Occipital lobe (tissue), 2 donors: Measurements from ENCODE around the gene ACVR1C. TPM values are rescaled to one million over a fixed set of nuclear protein-coding genes. Genes with fewer than 3 reads are reported as not detected.

Experiments used
- DNase-seq: peaks from one replicate; lab custom pipeline; 2025; lab: John Stamatoyannopoulos, UW
- total RNA-seq: library from RNA; depleted of rRNA; stranded (reverse); fragments of >200 nt; gene quantifications from one replicate; pipeline ENCODE4 v1.2.3, GENCODE V29; 2014

The ACVR1C gene
- total RNA-seq, 1 donor from 2014 or later = 20.7 TPM

DNA sequence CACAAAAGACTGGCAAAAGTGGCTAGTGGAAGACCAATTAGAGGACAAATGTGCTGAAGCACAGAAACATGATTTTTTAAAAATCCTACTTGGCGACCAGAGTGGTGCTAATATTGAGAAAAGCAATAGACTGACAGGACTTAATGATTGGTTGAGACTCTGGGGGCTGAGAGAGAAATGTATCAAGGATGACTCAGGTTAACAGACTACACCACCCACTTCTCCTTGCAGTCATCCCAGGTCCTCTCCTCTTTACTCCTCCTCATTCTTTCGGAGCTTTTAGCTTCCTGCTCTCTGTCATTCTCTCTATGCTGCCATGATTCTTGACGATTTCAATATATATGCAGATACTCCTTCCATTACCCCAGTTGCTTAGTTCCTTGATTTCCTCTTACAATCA is 130.2 kb downstream of the ACVR1C start:
- no peak for DNase-seq

GRCh38 chr2:157497638-157498314 is 130.9 kb downstream of the ACVR1C start:
- no peak for DNase-seq

DNA sequence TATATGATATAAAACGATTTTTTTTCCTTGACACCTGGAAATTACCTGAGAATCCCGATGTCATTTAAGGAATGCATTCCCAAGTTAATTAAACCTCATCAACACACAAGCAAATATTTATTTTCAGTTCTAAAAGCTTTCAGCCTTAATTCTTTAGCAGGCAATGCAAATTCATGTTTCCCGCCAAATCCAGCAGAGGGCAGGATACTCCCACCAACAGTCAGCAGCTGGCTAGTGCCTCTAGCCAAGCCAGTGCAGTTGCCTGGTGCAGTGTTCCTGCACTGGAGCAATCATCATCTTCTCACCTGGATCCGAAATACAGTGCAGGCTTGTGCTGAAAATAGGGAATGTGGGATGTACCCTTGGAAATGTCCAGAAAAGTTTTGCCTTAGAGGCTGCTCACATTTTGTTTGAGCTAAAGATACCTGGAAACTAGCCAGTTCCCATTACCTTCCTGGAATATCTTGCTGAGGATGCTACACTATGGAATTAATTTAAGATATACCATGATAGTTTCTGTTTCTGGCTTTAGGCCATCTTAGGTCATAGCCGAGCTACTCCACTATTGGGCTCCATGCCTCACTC is 136.4 kb downstream of the ACVR1C start:
- DNase-seq = peak; percentile 62

DNA sequence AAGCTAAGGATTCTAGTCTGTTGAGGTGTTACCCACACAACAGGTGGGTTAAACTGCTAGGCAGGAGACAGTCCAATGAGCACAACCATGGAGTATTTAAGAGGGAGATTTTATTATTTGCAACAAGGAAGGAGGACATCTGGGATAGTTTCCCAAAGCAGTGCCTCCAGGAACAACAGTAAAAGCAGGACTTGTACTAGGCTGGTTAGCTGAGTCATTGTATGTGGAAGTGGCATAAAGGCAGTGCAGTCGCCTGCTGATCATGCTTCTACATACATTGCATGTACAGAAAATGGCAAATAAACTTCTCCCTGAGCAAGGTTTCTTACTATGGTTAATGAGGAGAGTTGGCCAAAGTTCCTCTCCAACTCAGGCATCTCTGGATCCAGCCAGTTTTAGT is 138.7 kb downstream of the ACVR1C start:
- DNase-seq = no peak

- DNase-seq = no peak
These were observed 139.8 kb downstream of the ACVR1C start for GRCh38 chr2:157488877-157489276.

DNA sequence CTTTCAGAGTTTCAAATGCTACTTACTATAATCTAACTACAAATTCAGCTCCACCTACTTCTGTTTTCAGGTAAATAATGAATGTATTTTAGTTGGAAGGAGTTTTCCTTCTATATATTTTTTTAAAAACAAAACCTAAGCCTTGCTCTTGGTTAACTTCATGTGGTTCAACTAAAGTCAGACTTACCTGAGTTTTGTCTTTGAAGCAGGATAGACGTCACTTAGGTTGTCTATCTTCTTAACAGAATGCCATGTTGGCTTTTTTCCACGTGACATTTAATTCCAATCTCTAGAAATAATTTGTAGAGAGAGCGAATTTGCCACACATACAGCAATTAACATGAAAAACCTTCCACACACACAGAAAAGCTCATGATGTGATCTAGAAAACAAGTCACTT is 140.9 kb downstream of the ACVR1C start:
- no peak for DNase-seq

DNA sequence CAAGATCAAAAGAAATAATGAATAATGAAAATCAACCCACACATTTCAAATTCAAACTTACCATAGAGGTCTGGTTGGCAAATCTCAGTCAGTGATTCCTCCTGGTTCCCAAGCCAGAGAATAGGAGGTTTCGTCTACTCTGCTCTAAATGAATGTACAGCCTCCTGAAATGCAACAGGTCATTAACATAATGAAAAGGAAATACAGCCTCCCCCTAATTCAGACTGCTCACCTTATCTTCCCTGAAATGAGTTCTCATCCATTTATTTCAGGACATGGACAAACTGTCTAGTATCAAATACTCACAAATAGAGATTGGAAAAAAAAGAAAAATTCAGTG is 141.4 kb downstream of the ACVR1C start:
- DNase-seq = no peak

DNA sequence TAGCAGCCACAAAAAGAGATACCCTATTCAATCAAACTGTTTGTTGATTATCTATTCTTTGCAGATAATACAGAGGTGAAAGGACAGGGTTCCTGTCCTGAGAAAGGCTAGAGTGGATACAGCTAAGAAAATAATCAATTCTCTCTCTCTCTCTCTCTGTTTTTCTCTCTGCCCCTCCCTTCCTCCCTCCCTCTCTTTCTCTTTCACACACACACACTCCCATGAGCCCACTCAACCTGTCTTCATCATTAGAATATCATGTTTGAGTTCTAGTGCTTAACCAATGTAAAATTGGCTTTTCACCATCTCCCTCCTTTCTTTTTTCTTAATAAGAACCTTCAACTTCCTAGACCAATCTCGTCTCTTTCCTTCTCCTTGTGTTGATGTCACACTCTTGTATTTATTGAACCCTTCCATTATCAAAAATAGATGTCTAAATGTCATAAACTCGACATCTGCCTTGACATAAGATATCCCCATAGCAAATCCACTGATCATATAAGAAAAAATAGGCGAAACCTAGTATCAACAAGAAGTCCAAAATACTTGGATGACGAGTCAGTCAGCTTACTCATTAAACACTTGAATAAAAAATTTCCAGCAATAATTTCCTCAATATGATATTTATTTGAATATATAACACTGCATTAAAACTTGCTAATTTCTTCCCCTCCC is 141.9 kb downstream of the ACVR1C start:
- DNase-seq = no peak

- peak; percentile 56 for DNase-seq
These were observed 148.3 kb downstream of the ACVR1C start for GRCh38 chr2:157480182-157480961.

DNA sequence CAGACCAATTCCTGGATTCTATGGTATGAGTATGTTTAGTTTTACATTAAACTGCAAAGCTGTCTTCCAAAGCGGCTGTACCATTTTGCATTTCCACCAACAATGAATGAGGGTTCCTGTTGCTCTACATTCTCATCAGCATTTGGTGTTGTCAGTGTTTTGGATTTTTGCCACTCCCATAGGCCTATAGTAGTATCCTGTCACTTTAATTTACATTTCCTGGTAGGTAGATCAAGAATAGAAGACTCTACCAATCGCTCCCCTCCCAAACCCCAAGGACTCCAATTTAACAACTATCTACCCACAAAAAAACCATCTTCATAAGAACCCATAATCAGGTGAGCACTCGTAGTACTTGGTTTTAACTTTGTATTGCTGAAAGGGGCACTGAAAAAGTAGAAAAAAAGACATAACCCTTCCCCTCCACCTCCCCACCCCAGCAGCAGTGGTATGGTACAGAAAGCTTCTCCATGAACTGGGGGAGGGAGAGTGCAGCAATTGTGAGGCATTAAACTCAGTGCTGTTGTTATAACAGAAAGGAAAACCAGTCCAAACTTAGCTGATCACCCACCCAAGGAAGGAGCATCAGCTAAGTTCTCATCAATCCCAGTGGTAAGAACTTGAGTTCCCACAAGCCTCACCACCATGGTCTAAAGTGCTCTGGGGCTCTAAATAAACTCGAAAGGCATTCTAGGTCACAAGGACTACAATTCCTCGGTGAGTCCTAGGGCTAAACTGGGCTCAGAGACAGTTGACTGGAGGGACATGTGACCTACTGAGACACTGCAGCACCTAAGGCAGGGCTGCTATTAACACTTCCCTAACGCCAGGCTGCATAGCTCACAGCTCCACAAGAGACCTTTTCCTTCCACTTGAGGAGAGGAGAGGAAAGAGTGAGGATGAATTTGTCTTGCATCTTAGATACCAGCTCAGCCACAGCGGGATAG is 149.3 kb downstream of the ACVR1C start:
- DNase-seq = no peak

DNA sequence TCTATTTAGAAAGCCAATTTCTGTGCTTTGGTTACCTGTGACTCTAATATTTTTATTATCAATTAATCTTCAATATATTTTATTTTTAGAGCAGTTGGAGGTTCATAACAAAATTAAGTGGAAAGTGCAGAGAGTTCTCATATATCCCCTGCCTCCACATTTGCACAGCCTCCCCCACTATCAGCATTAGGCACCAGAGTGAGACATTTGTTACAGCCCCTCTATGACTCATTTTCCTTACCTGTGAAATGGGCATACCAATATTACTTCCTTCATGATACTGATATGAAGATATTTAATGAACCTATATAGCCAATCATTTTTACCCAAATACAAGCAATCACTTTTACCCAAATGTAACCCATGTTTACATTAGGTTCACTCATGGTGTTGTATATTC is 150.7 kb downstream of the ACVR1C start:
- no peak for DNase-seq

GRCh38 chr2:157476953-157477709 is 151.5 kb downstream of the ACVR1C start:
- DNase-seq = no peak

Other genes with a start within 250 kb of the ACVR1C start
- gene CYTIP, start 184.8 kb downstream of the ACVR1C start, total RNA-seq = 5.1 TPM
- gene ACVR1, start 247.5 kb upstream of the ACVR1C start, total RNA-seq = 20.3 TPM